HCT116 (cell line): ENCODE results near the gene GGACT. TPM values are rescaled to one million over a fixed set of nuclear protein-coding genes. Genes with fewer than 3 reads are reported as not detected.

Experiments
- ATAC-seq: fragments of 200-7000 bp; cut with Tn5 transposase; 2 replicates; pipeline ENCODE4 v1.9.1; 2020; ENCODE audit warnings: mild to moderate bottlenecking, moderate library complexity
- BruUV-seq: library from RNA; stranded (reverse); fragments of 400-500 nt; replicated peaks from 2 replicates; lab custom pipeline; 2021; lab: Mats Ljungman, UMichigan
- CTCF ChIA-PET: fragments of 300-600 bp; sonication (Branson Sonifier 250); formaldehyde crosslinking; loops from one replicate; lab custom pipeline; 2021; ENCODE audit warnings: antibody characterized with exemption; lab: Charles Lee
- POLR2A ChIA-PET: fragments of 300-600, 350-600 bp; sonication (Branson Sonifier 250); formaldehyde crosslinking; loops from one replicate; lab custom pipeline; 2021; ENCODE audit warnings: antibody characterized with exemption; lab: Charles Lee
- RAD21 ChIA-PET, 2 experiments: fragments of 300-600 bp; sonication (Branson Sonifier 250); formaldehyde crosslinking; loops; one replicate each; lab custom pipeline; 2023; ENCODE audit warnings: low total read pairs in 2 of 2; ENCODE audit not compliant: uncharacterized antibody in 2 of 2, unreplicated experiment in 2 of 2, low non-redundant PET in 1 of 2; lab: Charles Lee
- DNase-seq: peaks from one replicate; pipeline ENCODE4 v3.0.0-alpha.2; 2010; ENCODE audit warnings: low read depth, low spot score
- H2AFZ ChIP-seq: fragments of 200-600 bp; shearing (Covaris generic), sonication (generic); 2 replicates; pipeline ENCODE4 v1.6.1; 2017; ENCODE audit warnings: low read depth, mixed run types, mixed read lengths, antibody characterized with exemption, low read length; ENCODE audit not compliant: poor library complexity, severe bottlenecking
- H3K27ac ChIP-seq: 2 replicates; pipeline ENCODE4 v1.5.1; 2012; ENCODE audit warnings: low read depth, low read length
- H3K27me3 ChIP-seq: fragments of 200-600 bp; sonication (generic); 2 replicates; pipeline ENCODE4 v1.6.1; 2016; ENCODE audit warnings: mixed run types, low read length, mixed read lengths; ENCODE audit not compliant: insufficient read depth
- H3K36me3 ChIP-seq, 2 experiments: fragments of 200-500 bp in 1 of 2; fragments of 200-600 bp in 1 of 2; sonication (Bioruptor generic) in 1 of 2; sonication (generic) in 1 of 2; 2 replicates each; pipeline versions ENCODE4 v1.5.1 to v1.6.1; 2014 to 2016; ENCODE audit warnings: low read length in 2 of 2, inconsistent platforms in 1 of 2, mixed read lengths in 1 of 2, mixed run types in 1 of 2; ENCODE audit not compliant: insufficient read depth in 2 of 2, control insufficient read depth in 1 of 2
- H3K4me1 ChIP-seq, 2 experiments: fragments of 200-600 bp in 1 of 2; sonication (generic) in 1 of 2; 2 replicates each; pipeline versions ENCODE4 v1.5.1 to v1.6.1; 2012 to 2017; ENCODE audit warnings: low read length in 2 of 2, inconsistent platforms in 1 of 2, mild to moderate bottlenecking in 1 of 2, mixed read lengths in 1 of 2, mixed run types in 1 of 2, moderate library complexity in 1 of 2; ENCODE audit not compliant: insufficient read depth in 2 of 2, control insufficient read depth in 1 of 2
- H3K4me2 ChIP-seq: fragments of 200-600 bp; sonication (generic); 2 replicates; pipeline ENCODE4 v1.6.1; 2017; ENCODE audit warnings: mixed run types, low read length, mixed read lengths
- H3K4me3 ChIP-seq, 2 experiments: fragments of 200-600 bp in 1 of 2; sonication (generic) in 1 of 2; replicated peaks in 1 of 2; 2 replicates each; pipeline ENCODE4 v1.5.1; 2011 to 2016; ENCODE audit warnings: low read length in 2 of 2, control low read depth in 1 of 2, low read depth in 1 of 2, mild to moderate bottlenecking in 1 of 2, mixed read lengths in 1 of 2, mixed run types in 1 of 2
- H3K79me2 ChIP-seq: fragments of 200-600 bp; sonication (generic); 2 replicates; pipeline ENCODE4 v1.6.1; 2017; ENCODE audit warnings: mild to moderate bottlenecking, mixed run types, low read length, moderate library complexity, mixed read lengths; ENCODE audit not compliant: insufficient read depth
- H3K9ac ChIP-seq: fragments of 200-600 bp; sonication (generic); 2 replicates; pipeline ENCODE4 v1.6.1; 2016; ENCODE audit warnings: low read length, mixed read lengths
- H3K9me2 ChIP-seq: fragments of 200-600 bp; sonication (generic), shearing (Covaris generic); 2 replicates; pipeline ENCODE4 v1.6.1; 2017; ENCODE audit warnings: mixed run types, mild to moderate bottlenecking, moderate library complexity; ENCODE audit not compliant: insufficient read depth
- H3K9me3 ChIP-seq, 2 experiments: fragments of 200-500 bp in 1 of 2; fragments of 200-600 bp in 1 of 2; sonication (Bioruptor generic) in 1 of 2; sonication (generic) in 1 of 2; 2 replicates each; pipeline ENCODE4 v1.6.1; 2014 to 2017; ENCODE audit warnings: low read length in 2 of 2, mixed read lengths in 2 of 2, inconsistent platforms in 1 of 2, low read depth in 1 of 2, mild to moderate bottlenecking in 1 of 2, mixed run types in 1 of 2, moderate library complexity in 1 of 2; ENCODE audit not compliant: control insufficient read depth in 1 of 2, insufficient read depth in 1 of 2
- H4K20me1 ChIP-seq: fragments of 200-600 bp; sonication (generic), shearing (Covaris generic); 2 replicates; pipeline ENCODE4 v1.6.1; 2017; ENCODE audit warnings: mixed run types, mild to moderate bottlenecking, moderate library complexity; ENCODE audit not compliant: insufficient read depth
- CBX3 ChIP-seq: IDR thresholded peaks from 2 replicates; pipeline ENCODE4 v1.6.1; 2012; ENCODE audit warnings: low read depth
- EGR1 ChIP-seq: IDR thresholded peaks from 2 replicates; pipeline ENCODE4 v1.6.1; 2012; ENCODE audit warnings: low read depth
- ELF1 ChIP-seq: IDR thresholded peaks from 2 replicates; pipeline ENCODE4 v1.6.1; 2012; ENCODE audit warnings: low read depth, borderline replicate concordance
- EZH2 ChIP-seq: fragments of 200-600 bp; sonication (generic); IDR thresholded peaks from 2 replicates; pipeline ENCODE4 v1.6.1; 2017; ENCODE audit warnings: antibody characterized with exemption, mixed run types
- EZH2phosphoT487 ChIP-seq: fragments of 200-600 bp; IDR thresholded peaks from 2 replicates; pipeline ENCODE4 v1.6.1; 2018; ENCODE audit warnings: antibody characterized with exemption, borderline replicate concordance
- FOSL1 ChIP-seq: IDR thresholded peaks from 2 replicates; pipeline ENCODE4 v1.6.1; 2012; ENCODE audit warnings: low read depth
- JUND ChIP-seq: IDR thresholded peaks from 2 replicates; pipeline ENCODE4 v1.6.1; 2012
- POLR2A ChIP-seq: IDR thresholded peaks from 2 replicates; pipeline ENCODE4 v1.7.0; 2011; ENCODE audit warnings: borderline replicate concordance; ENCODE audit not compliant: insufficient read depth, insufficient read length; ENCODE audit errors: extremely low read depth
- POLR2AphosphoS5 ChIP-seq: IDR thresholded peaks from 2 replicates; pipeline ENCODE4 v1.6.1; 2011; ENCODE audit warnings: mild to moderate bottlenecking, low read depth, low read length, moderate library complexity
- RAD21 ChIP-seq: IDR thresholded peaks from 2 replicates; pipeline ENCODE4 v1.6.1; 2012; ENCODE audit warnings: low read depth, mild to moderate bottlenecking
- SIN3A ChIP-seq: IDR thresholded peaks from 2 replicates; pipeline ENCODE4 v1.6.1; 2012; ENCODE audit warnings: low read depth
- SP1 ChIP-seq: IDR thresholded peaks from 2 replicates; pipeline ENCODE4 v1.6.1; 2012; ENCODE audit warnings: low read depth
- SRF ChIP-seq: IDR thresholded peaks from 2 replicates; pipeline ENCODE4 v1.6.1; 2012; ENCODE audit warnings: low read depth
- TCF7L2 ChIP-seq: IDR thresholded peaks from 2 replicates; pipeline ENCODE4 v1.7.0; 2011; ENCODE audit warnings: borderline replicate concordance, inconsistent platforms; ENCODE audit not compliant: insufficient read depth, insufficient read length; ENCODE audit errors: extremely low read depth
- ZFX ChIP-seq: fragments of 450-650 bp; IDR thresholded peaks from 2 replicates; pipeline ENCODE4 v1.6.1; 2017
- ZNF274 ChIP-seq: fragments of 200-500 bp; sonication (Bioruptor generic); IDR thresholded peaks from 2 replicates; pipeline ENCODE4 v1.6.1; 2014; ENCODE audit warnings: mild to moderate bottlenecking, low read depth, low read length, inconsistent platforms
- intact Hi-C: fragments of 100-400 bp; cut with micrococcal nuclease; formaldehyde crosslinking; loops from 2 replicates; pipeline ENCODE4 v1.10.0; 2022
- total RNA-seq: library from RNA; stranded (reverse); gene quantifications from one replicate; pipeline ENCODE4 v1.2.1, GENCODE V29; 2021; ENCODE audit not compliant: unreplicated experiment
- TF ChIP-seq, protein P1 (sequence below): IDR thresholded peaks from 2 replicates; pipeline ENCODE4 v1.6.1; 2012; ENCODE audit warnings: low read depth
- TF ChIP-seq, protein P2 (sequence below): IDR thresholded peaks from 2 replicates; pipeline ENCODE4 v1.6.1; 2012
- TF ChIP-seq, protein P3 (sequence below), 3 experiments: fragments of 200-600 bp in 1 of 3; sonication (generic) in 1 of 3; IDR thresholded peaks in 2 of 3; conservative IDR thresholded peaks in 1 of 3; 2 replicates each; pipeline ENCODE4 v1.5.1; 2012 to 2017; ENCODE audit warnings: low read depth in 2 of 3, low read length in 2 of 3, antibody characterized with exemption in 1 of 3, borderline replicate concordance in 1 of 3, control low read depth in 1 of 3, mild to moderate bottlenecking in 1 of 3, mixed read lengths in 1 of 3, mixed run types in 1 of 3, moderate library complexity in 1 of 3; ENCODE audit not compliant: insufficient read depth in 1 of 3
- TF ChIP-seq, protein P4 (sequence below): IDR thresholded peaks from 2 replicates; pipeline ENCODE4 v1.6.1; 2012

GGACT gene
- total RNA-seq, 1 experiment from 2014 or later = 5.0 TPM

DNA sequence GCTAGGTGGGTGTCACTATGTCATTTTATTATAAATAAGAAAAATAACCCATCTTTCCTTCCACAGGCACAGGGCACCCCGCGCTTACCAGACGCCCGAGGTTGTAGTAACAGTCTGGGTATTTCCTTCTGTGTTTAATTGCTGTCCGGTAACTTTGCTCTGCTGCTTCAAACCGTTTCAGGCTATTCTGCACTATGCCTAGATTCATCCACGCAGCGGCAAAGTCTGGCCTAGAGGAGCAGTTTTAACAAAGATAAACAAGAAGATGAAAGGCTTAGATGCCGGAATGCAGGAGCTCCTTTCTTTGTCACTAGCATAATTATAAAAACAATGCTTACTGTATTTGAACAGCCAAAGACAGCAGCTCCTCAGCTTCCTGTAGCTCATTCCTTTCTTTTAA lies 36.9 kb upstream of the GGACT start:
- Histone ChIP-seq H3K4me1 (no peaks in the 10 kb centered on the region), H3K9ac (no peak overlapping the region), H4K20me1 (no peaks in the 10 kb centered on the region), H3K9me2 (no peaks in the 10 kb centered on the region), H3K4me3 (no peak overlapping the region), H3K27ac (no peak overlapping the region), H3K4me2 (no peak overlapping the region), H3K9me3 (no peaks in the 10 kb centered on the region), H2AFZ (no peak overlapping the region), H3K27me3 (no peaks in the 10 kb centered on the region), H3K79me2 (no peaks in the 10 kb centered on the region), H3K36me3 (peaks cover 0 to 14% of the 10 kb centered on the region in 2 experiments; a peak in 3 of 4 replicates)
- intact Hi-C loops = no loop called here
- CTCF ChIA-PET = no interaction called here
- BruUV-seq = no TSS peak
- RAD21 ChIA-PET = no interaction called here
- ATAC-seq (no peak), DNase-seq (no peak)
- POLR2A ChIA-PET = no interaction called here
- TF ChIP-seq EGR1 = no peak
- no peak for TF ChIP-seq EZH2
- TF ChIP-seq JUND = no peak
- TF ChIP-seq TCF7L2 = no peak
- TF ChIP-seq RAD21 = no peak
- no peak for TF ChIP-seq ZNF274
- TF ChIP-seq FOSL1 = no peak
- TF ChIP-seq POLR2A = no peak
- no peak for TF ChIP-seq SP1
- TF ChIP-seq, protein P1, sequence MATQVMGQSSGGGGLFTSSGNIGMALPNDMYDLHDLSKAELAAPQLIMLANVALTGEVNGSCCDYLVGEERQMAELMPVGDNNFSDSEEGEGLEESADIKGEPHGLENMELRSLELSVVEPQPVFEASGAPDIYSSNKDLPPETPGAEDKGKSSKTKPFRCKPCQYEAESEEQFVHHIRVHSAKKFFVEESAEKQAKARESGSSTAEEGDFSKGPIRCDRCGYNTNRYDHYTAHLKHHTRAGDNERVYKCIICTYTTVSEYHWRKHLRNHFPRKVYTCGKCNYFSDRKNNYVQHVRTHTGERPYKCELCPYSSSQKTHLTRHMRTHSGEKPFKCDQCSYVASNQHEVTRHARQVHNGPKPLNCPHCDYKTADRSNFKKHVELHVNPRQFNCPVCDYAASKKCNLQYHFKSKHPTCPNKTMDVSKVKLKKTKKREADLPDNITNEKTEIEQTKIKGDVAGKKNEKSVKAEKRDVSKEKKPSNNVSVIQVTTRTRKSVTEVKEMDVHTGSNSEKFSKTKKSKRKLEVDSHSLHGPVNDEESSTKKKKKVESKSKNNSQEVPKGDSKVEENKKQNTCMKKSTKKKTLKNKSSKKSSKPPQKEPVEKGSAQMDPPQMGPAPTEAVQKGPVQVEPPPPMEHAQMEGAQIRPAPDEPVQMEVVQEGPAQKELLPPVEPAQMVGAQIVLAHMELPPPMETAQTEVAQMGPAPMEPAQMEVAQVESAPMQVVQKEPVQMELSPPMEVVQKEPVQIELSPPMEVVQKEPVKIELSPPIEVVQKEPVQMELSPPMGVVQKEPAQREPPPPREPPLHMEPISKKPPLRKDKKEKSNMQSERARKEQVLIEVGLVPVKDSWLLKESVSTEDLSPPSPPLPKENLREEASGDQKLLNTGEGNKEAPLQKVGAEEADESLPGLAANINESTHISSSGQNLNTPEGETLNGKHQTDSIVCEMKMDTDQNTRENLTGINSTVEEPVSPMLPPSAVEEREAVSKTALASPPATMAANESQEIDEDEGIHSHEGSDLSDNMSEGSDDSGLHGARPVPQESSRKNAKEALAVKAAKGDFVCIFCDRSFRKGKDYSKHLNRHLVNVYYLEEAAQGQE = no peak
- no peak for TF ChIP-seq CBX3
- TF ChIP-seq POLR2AphosphoS5 = no peak
- TF ChIP-seq, protein P2, sequence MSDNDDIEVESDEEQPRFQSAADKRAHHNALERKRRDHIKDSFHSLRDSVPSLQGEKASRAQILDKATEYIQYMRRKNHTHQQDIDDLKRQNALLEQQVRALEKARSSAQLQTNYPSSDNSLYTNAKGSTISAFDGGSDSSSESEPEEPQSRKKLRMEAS = no peak
- TF ChIP-seq ELF1 = no peak
- TF ChIP-seq, protein P3, sequence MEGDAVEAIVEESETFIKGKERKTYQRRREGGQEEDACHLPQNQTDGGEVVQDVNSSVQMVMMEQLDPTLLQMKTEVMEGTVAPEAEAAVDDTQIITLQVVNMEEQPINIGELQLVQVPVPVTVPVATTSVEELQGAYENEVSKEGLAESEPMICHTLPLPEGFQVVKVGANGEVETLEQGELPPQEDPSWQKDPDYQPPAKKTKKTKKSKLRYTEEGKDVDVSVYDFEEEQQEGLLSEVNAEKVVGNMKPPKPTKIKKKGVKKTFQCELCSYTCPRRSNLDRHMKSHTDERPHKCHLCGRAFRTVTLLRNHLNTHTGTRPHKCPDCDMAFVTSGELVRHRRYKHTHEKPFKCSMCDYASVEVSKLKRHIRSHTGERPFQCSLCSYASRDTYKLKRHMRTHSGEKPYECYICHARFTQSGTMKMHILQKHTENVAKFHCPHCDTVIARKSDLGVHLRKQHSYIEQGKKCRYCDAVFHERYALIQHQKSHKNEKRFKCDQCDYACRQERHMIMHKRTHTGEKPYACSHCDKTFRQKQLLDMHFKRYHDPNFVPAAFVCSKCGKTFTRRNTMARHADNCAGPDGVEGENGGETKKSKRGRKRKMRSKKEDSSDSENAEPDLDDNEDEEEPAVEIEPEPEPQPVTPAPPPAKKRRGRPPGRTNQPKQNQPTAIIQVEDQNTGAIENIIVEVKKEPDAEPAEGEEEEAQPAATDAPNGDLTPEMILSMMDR (IDR thresholded peaks at IDR 0.05 in 2 of 3, conservative IDR thresholded peaks at IDR 0.05 in 1 of 3; ENCODE audit: borderline replicate concordance in 1 of 3, insufficient read depth in 1 of 3, low read depth in 2 of 3, low read length in 2 of 3) = no peak
- TF ChIP-seq, protein P4, sequence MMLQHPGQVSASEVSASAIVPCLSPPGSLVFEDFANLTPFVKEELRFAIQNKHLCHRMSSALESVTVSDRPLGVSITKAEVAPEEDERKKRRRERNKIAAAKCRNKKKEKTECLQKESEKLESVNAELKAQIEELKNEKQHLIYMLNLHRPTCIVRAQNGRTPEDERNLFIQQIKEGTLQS = no peak
- no peak for TF ChIP-seq ZFX
- TF ChIP-seq SIN3A = no peak
- TF ChIP-seq EZH2phosphoT487 = no peak
- no peak for TF ChIP-seq SRF
